Measurements from ENCODE around the gene DNAJC3. TPM values are rescaled to one million over a fixed set of nuclear protein-coding genes. Genes with fewer than 3 reads are reported as not detected.

DNAJC3 gene
- 64.1 and 65.8 TPM in 2 replicates for total RNA-seq (ENCODE audit: low replicate concordance)

GRCh38 chr13:95676762-95677563 lies at the start of gene DNAJC3:
TSS of gene DNAJC3 (plus strand) at chr13:95677139. CDS start at chr13:95677256, 117 bp downstream.
- peak; percentile 96 for DNase-seq (ENCODE audit: low read depth)
- TF ChIP-seq CTCF (IDR thresholded peaks at IDR 0.05; ENCODE audit: insufficient read depth, low read length): no peak

GRCh38 chr13:95627590-95627989 lies 49.3 kb upstream of the DNAJC3 start:
- no peak overlapping the region for H3K4me3 ChIP-seq (ENCODE audit: low read depth, low read length)
- TF ChIP-seq CTCF (IDR thresholded peaks at IDR 0.05; ENCODE audit: insufficient read depth, low read length): no peak
- peak; percentile 27 for DNase-seq (ENCODE audit: low read depth)

More at GRCh38 chr13:95676762-95677563, at the start of gene DNAJC3:
- peak within 1 kb of the TSS; percentile 97 for H3K4me3 ChIP-seq (ENCODE audit: low read depth, low read length)

- TF ChIP-seq CTCF (IDR thresholded peaks at IDR 0.05; ENCODE audit: insufficient read depth, low read length): no peak
- H3K4me3 ChIP-seq (ENCODE audit: low read depth, low read length): no peak overlapping the region
- no peak for DNase-seq (ENCODE audit: low read depth)
These were observed 48.5 kb upstream of the DNAJC3 start for GRCh38 chr13:95628488-95628887.

GRCh38 chr13:95629071-95629470 lies 47.9 kb upstream of the DNAJC3 start:
- DNase-seq (ENCODE audit: low read depth): no peak
- H3K4me3 ChIP-seq (ENCODE audit: low read depth, low read length): no peak overlapping the region
- TF ChIP-seq CTCF (IDR thresholded peaks at IDR 0.05; ENCODE audit: insufficient read depth, low read length): no peak

GRCh38 chr13:95630593-95630992 lies 46.3 kb upstream of the DNAJC3 start:
- no peak for TF ChIP-seq CTCF (IDR thresholded peaks at IDR 0.05; ENCODE audit: insufficient read depth, low read length)
- no peak for DNase-seq (ENCODE audit: low read depth)
- H3K4me3 ChIP-seq (ENCODE audit: low read depth, low read length): no peak overlapping the region

- DNase-seq (ENCODE audit: low read depth): no peak
- no peak for TF ChIP-seq CTCF (IDR thresholded peaks at IDR 0.05; ENCODE audit: insufficient read depth, low read length)
- no peak overlapping the region for H3K4me3 ChIP-seq (ENCODE audit: low read depth, low read length)
These were observed 40.1 kb upstream of the DNAJC3 start for GRCh38 chr13:95636853-95637252.

Measured in fibroblast of the aortic adventitia (primary cell).